ENCODE data around the gene SUCLG2. TPM values are rescaled to one million over a fixed set of nuclear protein-coding genes. Genes with fewer than 3 reads are reported as not detected.

SUCLG2 gene
- total and polyA plus RNA-seq, 2 donors (not counting 1 experiment from before 2014, with no cell fraction given), result 56.8 to 87.4 TPM

- H3K27me3 ChIP-seq (ENCODE audit: control insufficient read depth, insufficient read depth, low read length), result no peaks in the 10 kb centered on the region
- no peak overlapping the region for H2AFZ ChIP-seq (ENCODE audit: low read length)
- H3K27ac ChIP-seq (ENCODE audit: insufficient read depth, low read length), result no peak overlapping the region
- H3K4me1 ChIP-seq (ENCODE audit: control insufficient read depth, extremely low read depth, insufficient read depth, low read length), result no peaks in the 10 kb centered on the region
- TF ChIP-seq, protein P1, sequence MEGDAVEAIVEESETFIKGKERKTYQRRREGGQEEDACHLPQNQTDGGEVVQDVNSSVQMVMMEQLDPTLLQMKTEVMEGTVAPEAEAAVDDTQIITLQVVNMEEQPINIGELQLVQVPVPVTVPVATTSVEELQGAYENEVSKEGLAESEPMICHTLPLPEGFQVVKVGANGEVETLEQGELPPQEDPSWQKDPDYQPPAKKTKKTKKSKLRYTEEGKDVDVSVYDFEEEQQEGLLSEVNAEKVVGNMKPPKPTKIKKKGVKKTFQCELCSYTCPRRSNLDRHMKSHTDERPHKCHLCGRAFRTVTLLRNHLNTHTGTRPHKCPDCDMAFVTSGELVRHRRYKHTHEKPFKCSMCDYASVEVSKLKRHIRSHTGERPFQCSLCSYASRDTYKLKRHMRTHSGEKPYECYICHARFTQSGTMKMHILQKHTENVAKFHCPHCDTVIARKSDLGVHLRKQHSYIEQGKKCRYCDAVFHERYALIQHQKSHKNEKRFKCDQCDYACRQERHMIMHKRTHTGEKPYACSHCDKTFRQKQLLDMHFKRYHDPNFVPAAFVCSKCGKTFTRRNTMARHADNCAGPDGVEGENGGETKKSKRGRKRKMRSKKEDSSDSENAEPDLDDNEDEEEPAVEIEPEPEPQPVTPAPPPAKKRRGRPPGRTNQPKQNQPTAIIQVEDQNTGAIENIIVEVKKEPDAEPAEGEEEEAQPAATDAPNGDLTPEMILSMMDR (conservative IDR thresholded peaks at IDR 0.05 in 1 of 2, IDR thresholded peaks at IDR 0.05 in 1 of 2; ENCODE audit: low read depth in 1 of 2, low read length in 2 of 2), result no peak
- TF ChIP-seq EZH2 (IDR thresholded peaks at IDR 0.05; ENCODE audit: low read length, missing control alignments), result no peak
- no peaks in the 10 kb centered on the region for H4K20me1 ChIP-seq (ENCODE audit: control insufficient read depth, extremely low read depth, insufficient read depth, low read length)
- H3K79me2 ChIP-seq (ENCODE audit: control insufficient read depth, insufficient read depth, low read length), result no peaks in the 10 kb centered on the region
- no peaks in the 10 kb centered on the region for H3K9me3 ChIP-seq (ENCODE audit: control insufficient read depth, insufficient read depth, low read depth, low read length)
- DNase-seq (ENCODE audit: low read depth in 2 of 2), result no peak
- H3K4me3 ChIP-seq (replicated peaks in 1 of 4; ENCODE audit: control extremely low read depth in 1 of 4, insufficient read depth in 1 of 4, low read depth in 3 of 4, low read length in 4 of 4), result no peak overlapping the region
- no peak overlapping the region for H3K4me2 ChIP-seq (ENCODE audit: extremely low read depth, insufficient read depth, low read length)
- no peak overlapping the region for H3K9ac ChIP-seq (ENCODE audit: insufficient read depth, low read length)
- H3K36me3 ChIP-seq (ENCODE audit: control insufficient read depth, insufficient read depth, low read length), result no peaks in the 10 kb centered on the region
Measured at GRCh38 chr3:67437789-67438188, 216.6 kb downstream of the SUCLG2 start.

DNA sequence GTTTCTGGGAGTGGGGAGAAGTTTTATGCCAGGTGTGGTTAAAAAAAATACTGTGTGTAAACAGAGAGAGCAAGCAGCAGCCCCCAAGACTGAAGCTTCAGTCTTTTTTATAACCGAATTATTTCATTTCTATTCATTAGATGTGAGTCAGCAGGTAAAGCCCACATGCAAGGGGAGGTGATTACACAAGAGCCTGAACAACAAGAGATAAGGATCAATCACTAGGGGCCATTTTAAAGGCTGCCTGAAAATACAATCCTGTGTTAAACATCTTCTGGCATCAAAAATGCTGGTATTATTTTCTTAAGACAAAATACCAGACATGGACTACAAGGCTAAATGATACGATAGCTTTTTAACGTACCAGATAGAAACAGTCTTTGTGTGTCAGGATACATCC, 217.3 kb downstream of the SUCLG2 start:
- Histone ChIP-seq H3K79me2 (ENCODE audit: control insufficient read depth, insufficient read depth, low read length) (no peaks in the 10 kb centered on the region), H3K36me3 (ENCODE audit: control insufficient read depth, insufficient read depth, low read length) (no peaks in the 10 kb centered on the region), H3K9ac (ENCODE audit: insufficient read depth, low read length) (no peak overlapping the region), H3K9me3 (ENCODE audit: control insufficient read depth, insufficient read depth, low read depth, low read length) (no peaks in the 10 kb centered on the region), H2AFZ (ENCODE audit: low read length) (no peak overlapping the region), H4K20me1 (ENCODE audit: control insufficient read depth, extremely low read depth, insufficient read depth, low read length) (no peaks in the 10 kb centered on the region), H3K4me2 (ENCODE audit: extremely low read depth, insufficient read depth, low read length) (no peak overlapping the region), H3K27ac (ENCODE audit: insufficient read depth, low read length) (no peak overlapping the region), H3K27me3 (ENCODE audit: control insufficient read depth, insufficient read depth, low read length) (no peaks in the 10 kb centered on the region), H3K4me1 (ENCODE audit: control insufficient read depth, extremely low read depth, insufficient read depth, low read length) (no peaks in the 10 kb centered on the region), H3K4me3 (replicated peaks in 1 of 4; ENCODE audit: control extremely low read depth in 1 of 4, insufficient read depth in 1 of 4, low read depth in 3 of 4, low read length in 4 of 4) (no peak overlapping the region)
- TF ChIP-seq, protein P1 (conservative IDR thresholded peaks at IDR 0.05 in 1 of 2, IDR thresholded peaks at IDR 0.05 in 1 of 2; ENCODE audit: low read depth in 1 of 2, low read length in 2 of 2), result no peak
- no peak for TF ChIP-seq EZH2 (IDR thresholded peaks at IDR 0.05; ENCODE audit: low read length, missing control alignments)
- DNase-seq (ENCODE audit: low read depth in 2 of 2), result peak in 1 of 2 donors; percentile 54

GRCh38 chr3:67433109-67433508, 221.3 kb downstream of the SUCLG2 start:
- no peak for DNase-seq (ENCODE audit: low read depth in 2 of 2)
- Histone ChIP-seq H2AFZ (ENCODE audit: low read length) (no peak overlapping the region), H3K4me1 (ENCODE audit: control insufficient read depth, extremely low read depth, insufficient read depth, low read length) (no peaks in the 10 kb centered on the region), H3K36me3 (ENCODE audit: control insufficient read depth, insufficient read depth, low read length) (no peaks in the 10 kb centered on the region), H3K9me3 (ENCODE audit: control insufficient read depth, insufficient read depth, low read depth, low read length) (no peaks in the 10 kb centered on the region), H3K79me2 (ENCODE audit: control insufficient read depth, insufficient read depth, low read length) (no peaks in the 10 kb centered on the region), H3K27me3 (ENCODE audit: control insufficient read depth, insufficient read depth, low read length) (no peaks in the 10 kb centered on the region), H3K4me2 (ENCODE audit: extremely low read depth, insufficient read depth, low read length) (no peak overlapping the region), H4K20me1 (ENCODE audit: control insufficient read depth, extremely low read depth, insufficient read depth, low read length) (no peaks in the 10 kb centered on the region), H3K9ac (ENCODE audit: insufficient read depth, low read length) (no peak overlapping the region), H3K27ac (ENCODE audit: insufficient read depth, low read length) (no peak overlapping the region), H3K4me3 (replicated peaks in 1 of 4; ENCODE audit: control extremely low read depth in 1 of 4, insufficient read depth in 1 of 4, low read depth in 3 of 4, low read length in 4 of 4) (no peak overlapping the region)
- TF ChIP-seq EZH2 (IDR thresholded peaks at IDR 0.05; ENCODE audit: low read length, missing control alignments), result no peak
